G401 (cell line): ENCODE results near the gene PROC. TPM values are rescaled to one million over a fixed set of nuclear protein-coding genes. Genes with fewer than 3 reads are reported as not detected.
A peak's percentile ranks its signal among the peaks of the same experiment; 100 is the strongest.
"Not testable (repeated sequence)": the region's sequence is repeated elsewhere in the genome, so short reads cannot be mapped to it uniquely, and the experiment has no call there.

Experiments used
- DNase-seq: peaks from one replicate; pipeline ENCODE4 v3.0.0-alpha.2; 2015; ENCODE audit warnings: low spot score
- in situ Hi-C: cut with HindIII; loops from 2 replicates; pipeline ENCODE4 v1.10.0; 2016; ENCODE audit warnings: low sequenced_read_pairs, mixed read lengths
- total RNA-seq: library from RNA; depleted of rRNA; stranded (reverse); fragments of >200 nt; shearing (Covaris generic); gene quantifications from 2 replicates; pipeline ENCODE4 v1.2.3, GENCODE V29; 2014

PROC gene
- total RNA-seq, 1 experiment from 2014 or later = 0.37 TPM

GRCh38 chr2:127392133-127392827 is 25.9 kb upstream of the PROC start:
- in situ Hi-C loops = no loop called here
- DNase-seq = no peak

GRCh38 chr2:127392828-127393578 is 25.2 kb upstream of the PROC start:
- in situ Hi-C loops = no loop called here
- no peak for DNase-seq

GRCh38 chr2:127394492-127394891 is 23.7 kb upstream of the PROC start:
- in situ Hi-C loops = no loop called here
- DNase-seq = no peak

GRCh38 chr2:127397568-127398238 is 20.5 kb upstream of the PROC start:
- in situ Hi-C loops = no loop called here
- peak; percentile 30 for DNase-seq

GRCh38 chr2:127398239-127398590 is 20.0 kb upstream of the PROC start:
- in situ Hi-C loops = no loop called here
- DNase-seq = peak; percentile 38

- in situ Hi-C loops = no loop called here
- DNase-seq = no peak
Measured at GRCh38 chr2:127400533-127400896, 17.7 kb upstream of the PROC start.

- no peak for DNase-seq
- in situ Hi-C loops = no loop called here
Measured at GRCh38 chr2:127400897-127401756, 17.1 kb upstream of the PROC start.

- in situ Hi-C loops = no loop called here
- DNase-seq = no peak
Measured at GRCh38 chr2:127401757-127402695, 16.2 kb upstream of the PROC start.

GRCh38 chr2:127403460-127403859 is 14.8 kb upstream of the PROC start:
- no peak for DNase-seq
- in situ Hi-C loops = no loop called here

- DNase-seq = no peak
- in situ Hi-C loops = no loop called here
Measured at GRCh38 chr2:127404466-127405254, 13.6 kb upstream of the PROC start.

- DNase-seq = no peak
- in situ Hi-C loops = no loop called here
Measured at GRCh38 chr2:127405255-127405610, 13.0 kb upstream of the PROC start.

GRCh38 chr2:127406454-127406853 is 11.8 kb upstream of the PROC start:
- DNase-seq = no peak
- in situ Hi-C loops = no loop called here

GRCh38 chr2:127407091-127407490 is 11.1 kb upstream of the PROC start:
- DNase-seq = no peak
- in situ Hi-C loops = no loop called here

- in situ Hi-C loops = no loop called here
- no peak for DNase-seq
Measured at GRCh38 chr2:127407661-127408003, 10.6 kb upstream of the PROC start.

- in situ Hi-C loops = no loop called here
- DNase-seq = peak; percentile 66
Measured at GRCh38 chr2:127408004-127408806, 10.0 kb upstream of the PROC start.

- in situ Hi-C loops = no loop called here
- DNase-seq = no peak
Measured at GRCh38 chr2:127408807-127409099, 9.5 kb upstream of the PROC start.

- DNase-seq = not testable (repeated sequence)
- in situ Hi-C loops = loop anchor here (10.0 kb wide), 1 partner anchor 55 kb away; no protein-coding TSS in a partner anchor
Measured at GRCh38 chr2:127409716-127410115, 8.5 kb upstream of the PROC start.
